Measurements from ENCODE around the gene OR10H3. TPM values are rescaled to one million over a fixed set of nuclear protein-coding genes. Genes with fewer than 3 reads are reported as not detected.

Gene OR10H3
- total and polyA plus RNA-seq, 12 donors = not detected

DNA sequence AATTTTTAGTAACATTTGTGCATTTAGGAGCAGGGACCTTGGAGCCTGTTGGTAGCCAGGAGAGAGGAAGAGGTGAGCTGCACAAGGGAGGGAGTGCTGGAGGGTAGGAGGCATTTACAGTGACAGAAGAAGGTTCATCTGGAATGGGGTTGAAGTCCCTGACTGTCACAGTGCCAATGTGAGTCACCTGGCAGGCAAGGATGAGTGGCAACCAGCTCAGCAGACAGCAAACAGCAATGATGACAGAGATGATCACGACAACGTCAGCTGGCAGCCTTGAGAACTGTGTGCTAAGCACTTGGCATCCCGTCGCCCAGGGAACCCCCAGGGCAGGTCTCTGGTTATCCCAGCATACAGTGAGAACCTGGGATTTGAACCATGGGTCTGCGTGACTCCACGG, 52.3 kb downstream of the OR10H3 start:
- no peak overlapping the region for H3K4me3 ChIP-seq
- no peaks in the 10 kb centered on the region for H3K36me3 ChIP-seq (replicated peaks in 1 of 2)
- DNase-seq = peak in 1 of 7 donors; percentile 14
- no peaks in the 10 kb centered on the region for H3K9me3 ChIP-seq (replicated peaks in 1 of 3)
- no peaks in the 10 kb centered on the region for H3K4me1 ChIP-seq (replicated peaks in 1 of 2)
- 36 to 55% (median 42%) methylated on average over 4 to 6 of the region's 6 CpGs for WGBS, 4 donors
- intact Hi-C loops (cut with DNase I) = no loop called here
- no peaks in the 10 kb centered on the region for H3K27me3 ChIP-seq
- H3K27ac ChIP-seq = no peak overlapping the region
- no peak for TF ChIP-seq POLR2A (IDR thresholded peaks at IDR 0.05)
- TF ChIP-seq, protein P1, sequence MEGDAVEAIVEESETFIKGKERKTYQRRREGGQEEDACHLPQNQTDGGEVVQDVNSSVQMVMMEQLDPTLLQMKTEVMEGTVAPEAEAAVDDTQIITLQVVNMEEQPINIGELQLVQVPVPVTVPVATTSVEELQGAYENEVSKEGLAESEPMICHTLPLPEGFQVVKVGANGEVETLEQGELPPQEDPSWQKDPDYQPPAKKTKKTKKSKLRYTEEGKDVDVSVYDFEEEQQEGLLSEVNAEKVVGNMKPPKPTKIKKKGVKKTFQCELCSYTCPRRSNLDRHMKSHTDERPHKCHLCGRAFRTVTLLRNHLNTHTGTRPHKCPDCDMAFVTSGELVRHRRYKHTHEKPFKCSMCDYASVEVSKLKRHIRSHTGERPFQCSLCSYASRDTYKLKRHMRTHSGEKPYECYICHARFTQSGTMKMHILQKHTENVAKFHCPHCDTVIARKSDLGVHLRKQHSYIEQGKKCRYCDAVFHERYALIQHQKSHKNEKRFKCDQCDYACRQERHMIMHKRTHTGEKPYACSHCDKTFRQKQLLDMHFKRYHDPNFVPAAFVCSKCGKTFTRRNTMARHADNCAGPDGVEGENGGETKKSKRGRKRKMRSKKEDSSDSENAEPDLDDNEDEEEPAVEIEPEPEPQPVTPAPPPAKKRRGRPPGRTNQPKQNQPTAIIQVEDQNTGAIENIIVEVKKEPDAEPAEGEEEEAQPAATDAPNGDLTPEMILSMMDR (IDR thresholded peaks at IDR 0.05) = no peak

Other genes with a start within 250 kb of the OR10H3 start
- under 1 TPM in 2 of 9 donors, not detected in 7; 0.11 to 0.34 TPM for gene CYP4F22, start 229.5 kb upstream of the OR10H3 start, total RNA-seq
- not detected for gene CYP4F22, start 229.5 kb upstream of the OR10H3 start, polyA plus RNA-seq
- gene CYP4F8, start 122.8 kb upstream of the OR10H3 start, total RNA-seq = not detected
- not detected for gene CYP4F8, start 122.8 kb upstream of the OR10H3 start, polyA plus RNA-seq
- under 1 TPM in 4 of 9 donors, not detected in 5; 0.22 to 0.80 (median 0.30) TPM for gene CYP4F3, start 97.1 kb upstream of the OR10H3 start, total RNA-seq
- gene CYP4F3, start 97.1 kb upstream of the OR10H3 start, polyA plus RNA-seq = under 1 TPM; 0.03 to 0.24 (median 0.04) TPM
- gene CYP4F12, start 64.9 kb upstream of the OR10H3 start, total RNA-seq = 1 to 10 TPM in 7 of 9 donors, under 1 TPM in 2; 0.66 to 8.3 (median 2.5) TPM
- 10 to 100 TPM in 2 of 3 donors, under 1 TPM in 1; 0.42 to 19.7 (median 13.2) TPM for gene CYP4F12, start 64.9 kb upstream of the OR10H3 start, polyA plus RNA-seq
- not detected for gene OR10H2, start 10.0 kb upstream of the OR10H3 start, total RNA-seq
- not detected for gene OR10H2, start 10.0 kb upstream of the OR10H3 start, polyA plus RNA-seq
- gene OR10H5, start 49.7 kb downstream of the OR10H3 start, total RNA-seq = not detected
- gene OR10H5, start 49.7 kb downstream of the OR10H3 start, polyA plus RNA-seq = not detected
- gene OR10H1, start 77.7 kb downstream of the OR10H3 start, total RNA-seq = not detected
- not detected for gene OR10H1, start 77.7 kb downstream of the OR10H3 start, polyA plus RNA-seq
- not detected for gene CYP4F2, start 160.1 kb downstream of the OR10H3 start, total RNA-seq
- not detected for gene CYP4F2, start 160.1 kb downstream of the OR10H3 start, polyA plus RNA-seq
- 10 to 100 TPM in 1 of 9 donors, 1 to 10 TPM in 3, under 1 TPM in 3, not detected in 2; 0.18 to 10.5 (median 4.2) TPM for gene CYP4F11, start 196.5 kb downstream of the OR10H3 start, total RNA-seq
- 1 to 10 TPM in 2 of 3 donors, under 1 TPM in 1; 0.97 to 2.8 (median 2.3) TPM for gene CYP4F11, start 196.5 kb downstream of the OR10H3 start, polyA plus RNA-seq
- not detected for gene OR10H4, start 211.0 kb downstream of the OR10H3 start, total RNA-seq
- gene OR10H4, start 211.0 kb downstream of the OR10H3 start, polyA plus RNA-seq = not detected

All from adrenal gland (tissue), 12 donors.